ENCODE data around the gene SLC1A1. TPM values are rescaled to one million over a fixed set of nuclear protein-coding genes. Genes with fewer than 3 reads are reported as not detected.

SLC1A1 gene
- total RNA-seq, 3 donors from 2014 or later (not counting 1 experiment from before 2014, with no cell fraction given) = not detected

GRCh38 chr9:4537581-4537980 lies 47.3 kb downstream of the SLC1A1 start:
- no peak for ATAC-seq
- H3K27me3 Mint-ChIP-seq (ENCODE audit: low read depth in 2 of 2) = peaks cover 4 to 6% of the 10 kb centered on the region in 2 donors
- Histone ChIP-seq H3K4me3 (ENCODE audit: low read length) (no peak overlapping the region), H3K27ac (ENCODE audit: low read length) (no peak overlapping the region), H3K27me3 (ENCODE audit: control insufficient read depth, insufficient read depth, low read length) (no peaks in the 10 kb centered on the region), H3K36me3 (ENCODE audit: control insufficient read depth, insufficient read depth, low read length) (no peaks in the 10 kb centered on the region), H3K4me1 (ENCODE audit: control insufficient read depth, insufficient read depth, low read length) (no peaks in the 10 kb centered on the region), H3K9me3 (ENCODE audit: control insufficient read depth, insufficient read depth, low read length) (peaks cover 3% of the 10 kb centered on the region)
- TF ChIP-seq, protein P1, sequence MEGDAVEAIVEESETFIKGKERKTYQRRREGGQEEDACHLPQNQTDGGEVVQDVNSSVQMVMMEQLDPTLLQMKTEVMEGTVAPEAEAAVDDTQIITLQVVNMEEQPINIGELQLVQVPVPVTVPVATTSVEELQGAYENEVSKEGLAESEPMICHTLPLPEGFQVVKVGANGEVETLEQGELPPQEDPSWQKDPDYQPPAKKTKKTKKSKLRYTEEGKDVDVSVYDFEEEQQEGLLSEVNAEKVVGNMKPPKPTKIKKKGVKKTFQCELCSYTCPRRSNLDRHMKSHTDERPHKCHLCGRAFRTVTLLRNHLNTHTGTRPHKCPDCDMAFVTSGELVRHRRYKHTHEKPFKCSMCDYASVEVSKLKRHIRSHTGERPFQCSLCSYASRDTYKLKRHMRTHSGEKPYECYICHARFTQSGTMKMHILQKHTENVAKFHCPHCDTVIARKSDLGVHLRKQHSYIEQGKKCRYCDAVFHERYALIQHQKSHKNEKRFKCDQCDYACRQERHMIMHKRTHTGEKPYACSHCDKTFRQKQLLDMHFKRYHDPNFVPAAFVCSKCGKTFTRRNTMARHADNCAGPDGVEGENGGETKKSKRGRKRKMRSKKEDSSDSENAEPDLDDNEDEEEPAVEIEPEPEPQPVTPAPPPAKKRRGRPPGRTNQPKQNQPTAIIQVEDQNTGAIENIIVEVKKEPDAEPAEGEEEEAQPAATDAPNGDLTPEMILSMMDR (IDR thresholded peaks at IDR 0.05) = no peak
- no peak overlapping the region for H3K4me3 Mint-ChIP-seq
- peaks cover 0 to 2% of the 10 kb centered on the region in 2 donors for H3K9me3 Mint-ChIP-seq
- intact Hi-C loops (cut with micrococcal nuclease) = no loop called here
- no peaks in the 10 kb centered on the region for H3K36me3 Mint-ChIP-seq
- H3K27ac Mint-ChIP-seq = no peak overlapping the region
- 95% methylated on average over 1 of the region's 1 CpG for WGBS (ENCODE audit: insufficient coverage)
- DNase-seq = no peak
- H3K4me1 Mint-ChIP-seq = no peaks in the 10 kb centered on the region

GRCh38 chr9:4538107-4538506 lies 47.8 kb downstream of the SLC1A1 start:
- Histone ChIP-seq H3K9me3 (ENCODE audit: control insufficient read depth, insufficient read depth, low read length) (peaks cover 3% of the 10 kb centered on the region), H3K27me3 (ENCODE audit: control insufficient read depth, insufficient read depth, low read length) (peaks cover 2% of the 10 kb centered on the region), H3K27ac (ENCODE audit: low read length) (no peak overlapping the region), H3K4me1 (ENCODE audit: control insufficient read depth, insufficient read depth, low read length) (no peaks in the 10 kb centered on the region), H3K36me3 (ENCODE audit: control insufficient read depth, insufficient read depth, low read length) (no peaks in the 10 kb centered on the region), H3K4me3 (ENCODE audit: low read length) (no peak overlapping the region)
- intact Hi-C loops (cut with micrococcal nuclease) = no loop called here
- peaks cover 0 to 2% of the 10 kb centered on the region in 2 donors for H3K9me3 Mint-ChIP-seq
- H3K4me1 Mint-ChIP-seq = no peaks in the 10 kb centered on the region
- no peaks in the 10 kb centered on the region for H3K36me3 Mint-ChIP-seq
- H3K27ac Mint-ChIP-seq = no peak overlapping the region
- TF ChIP-seq, protein P1 (IDR thresholded peaks at IDR 0.05) = no peak
- H3K4me3 Mint-ChIP-seq = no peak overlapping the region
- no peak for ATAC-seq
- WGBS (ENCODE audit: insufficient coverage) = 92% methylated on average over 2 of the region's 2 CpGs
- DNase-seq = no peak
- peaks cover 4 to 10% of the 10 kb centered on the region in 2 donors for H3K27me3 Mint-ChIP-seq (ENCODE audit: low read depth in 2 of 2)

- H3K4me3 ChIP-seq (ENCODE audit: low read length) = no peak overlapping the region
- 97% methylated on average over 3 of the region's 4 CpGs for WGBS (ENCODE audit: insufficient coverage)
- intact Hi-C loops (cut with micrococcal nuclease) = no loop called here
- ATAC-seq (no peak), DNase-seq (no peak)
- no peaks in the 10 kb centered on the region for H3K4me1 Mint-ChIP-seq
- peaks cover 3% of the 10 kb centered on the region for H3K9me3 ChIP-seq (ENCODE audit: control insufficient read depth, insufficient read depth, low read length)
- no peaks in the 10 kb centered on the region for H3K4me1 ChIP-seq (ENCODE audit: control insufficient read depth, insufficient read depth, low read length)
- peaks cover 4 to 10% of the 10 kb centered on the region in 2 donors for H3K27me3 Mint-ChIP-seq (ENCODE audit: low read depth in 2 of 2)
- H3K27me3 ChIP-seq (ENCODE audit: control insufficient read depth, insufficient read depth, low read length) = peaks cover 2% of the 10 kb centered on the region
- H3K36me3 ChIP-seq (ENCODE audit: control insufficient read depth, insufficient read depth, low read length) = no peaks in the 10 kb centered on the region
- no peak overlapping the region for H3K27ac ChIP-seq (ENCODE audit: low read length)
- peaks cover 0 to 2% of the 10 kb centered on the region in 2 donors for H3K9me3 Mint-ChIP-seq
- no peak overlapping the region for H3K27ac Mint-ChIP-seq
- no peaks in the 10 kb centered on the region for H3K36me3 Mint-ChIP-seq
- H3K4me3 Mint-ChIP-seq = no peak overlapping the region
- TF ChIP-seq, protein P1 (IDR thresholded peaks at IDR 0.05) = no peak
Measured at GRCh38 chr9:4538621-4539020, 48.4 kb downstream of the SLC1A1 start.

DNA sequence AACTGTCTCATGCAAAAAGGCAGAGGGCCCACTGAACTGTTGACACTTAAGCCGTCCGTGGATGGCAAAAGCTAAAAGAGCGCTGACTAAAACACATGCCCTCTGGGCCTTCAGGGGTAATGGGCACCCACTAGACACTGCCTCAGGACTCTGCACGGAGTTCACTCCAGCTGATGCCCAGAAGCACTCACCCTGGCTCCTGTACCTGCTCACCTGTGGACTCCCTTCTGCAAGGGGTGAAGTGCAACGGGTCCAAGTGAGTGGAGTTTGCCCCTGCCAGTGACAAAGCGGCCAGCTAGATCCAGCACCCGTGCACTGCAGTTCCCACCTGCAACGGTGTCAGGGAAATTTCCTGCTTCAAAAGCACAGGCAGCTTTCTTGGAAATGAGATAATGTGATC lies 50.2 kb downstream of the SLC1A1 start:
- TF ChIP-seq, protein P1 (IDR thresholded peaks at IDR 0.05) = no peak
- Histone ChIP-seq H3K4me3 (ENCODE audit: low read length) (no peak overlapping the region), H3K27me3 (ENCODE audit: control insufficient read depth, insufficient read depth, low read length) (peaks cover 2% of the 10 kb centered on the region), H3K27ac (ENCODE audit: low read length) (no peak overlapping the region), H3K36me3 (ENCODE audit: control insufficient read depth, insufficient read depth, low read length) (no peaks in the 10 kb centered on the region), H3K4me1 (ENCODE audit: control insufficient read depth, insufficient read depth, low read length) (no peaks in the 10 kb centered on the region), H3K9me3 (ENCODE audit: control insufficient read depth, insufficient read depth, low read length) (peaks cover 3% of the 10 kb centered on the region)
- ATAC-seq (no peak), DNase-seq (no peak)
- no peak overlapping the region for H3K4me3 Mint-ChIP-seq
- no peaks in the 10 kb centered on the region for H3K4me1 Mint-ChIP-seq
- no peak overlapping the region for H3K27ac Mint-ChIP-seq
- intact Hi-C loops (cut with micrococcal nuclease) = no loop called here
- 93% methylated on average over 8 of the region's 8 CpGs for WGBS (ENCODE audit: insufficient coverage)
- no peaks in the 10 kb centered on the region for H3K9me3 Mint-ChIP-seq
- no peaks in the 10 kb centered on the region for H3K36me3 Mint-ChIP-seq
- peaks cover 7 to 19% of the 10 kb centered on the region in 2 donors for H3K27me3 Mint-ChIP-seq (ENCODE audit: low read depth in 2 of 2)
